ENCODE results near the gene ATP9B.

ATP9B gene

GRCh38 chr18:79402209-79402576 lies 333.0 kb downstream of the ATP9B start:
- DNase-seq (ENCODE audit: low spot score) = no peak
- TF ChIP-seq CTCF (IDR thresholded peaks at IDR 0.05; ENCODE audit: extremely low read depth, insufficient read depth, missing control alignments) = no peak
- in situ Hi-C loops (cut with MboI; ENCODE audit: low pct_unique_long_range_greater_than_20kb, low sequenced_read_pairs, unreplicated experiment) = no loop called here

- DNase-seq (ENCODE audit: low spot score) = no peak
- in situ Hi-C loops (cut with MboI; ENCODE audit: low pct_unique_long_range_greater_than_20kb, low sequenced_read_pairs, unreplicated experiment) = no loop called here
- no peak for TF ChIP-seq CTCF (IDR thresholded peaks at IDR 0.05; ENCODE audit: extremely low read depth, insufficient read depth, missing control alignments)
Measured at GRCh38 chr18:79402977-79403722, 334.0 kb downstream of the ATP9B start.

- peak; percentile 6 for TF ChIP-seq CTCF (IDR thresholded peaks at IDR 0.05; ENCODE audit: extremely low read depth, insufficient read depth, missing control alignments)
- in situ Hi-C loops (cut with MboI; ENCODE audit: low pct_unique_long_range_greater_than_20kb, low sequenced_read_pairs, unreplicated experiment) = no loop called here
- DNase-seq (ENCODE audit: low spot score) = no peak
Measured at GRCh38 chr18:79403723-79404566, 334.8 kb downstream of the ATP9B start.

- in situ Hi-C loops (cut with MboI; ENCODE audit: low pct_unique_long_range_greater_than_20kb, low sequenced_read_pairs, unreplicated experiment) = no loop called here
- no peak for TF ChIP-seq CTCF (IDR thresholded peaks at IDR 0.05; ENCODE audit: extremely low read depth, insufficient read depth, missing control alignments)
- no peak for DNase-seq (ENCODE audit: low spot score)
Measured at GRCh38 chr18:79404567-79404910, 335.3 kb downstream of the ATP9B start.

GRCh38 chr18:79405019-79405780 lies 336.0 kb downstream of the ATP9B start:
- no peak for DNase-seq (ENCODE audit: low spot score)
- in situ Hi-C loops (cut with MboI; ENCODE audit: low pct_unique_long_range_greater_than_20kb, low sequenced_read_pairs, unreplicated experiment) = no loop called here

More at GRCh38 chr18:79405019-79405780, 336.0 kb downstream of the ATP9B start:
- no peak for TF ChIP-seq CTCF (IDR thresholded peaks at IDR 0.05; ENCODE audit: extremely low read depth, insufficient read depth, missing control alignments)

Measured in GM13977 (cell line).